GM12878 (cell line): Measurements from ENCODE around the gene CACNA2D2.

Source experiments
- EP300 ChIP-seq, 2 experiments: fragments of 150-350 bp in 1 of 2; IDR thresholded peaks; 2 replicates each; pipeline ENCODE4 v1.6.1; 2011 to 2012; ENCODE audit warnings: low read depth in 2 of 2, low read length in 2 of 2, borderline replicate concordance in 1 of 2, improper control_type of control experiment in 1 of 2, inconsistent platforms in 1 of 2; ENCODE audit not compliant: control insufficient read depth in 1 of 2
- MXI1 ChIP-seq: fragments of 150-350 bp; IDR thresholded peaks from 2 replicates; pipeline ENCODE4 v1.6.1; 2011; ENCODE audit warnings: low read depth, mild to moderate bottlenecking, inconsistent platforms, low read length, improper control_type of control experiment
- POLR2AphosphoS5 ChIP-seq: IDR thresholded peaks from 2 replicates; pipeline ENCODE4 v1.6.1; 2011; ENCODE audit warnings: mild to moderate bottlenecking, low read length, inconsistent platforms
- RAD51 ChIP-seq: fragments of 450-650 bp; IDR thresholded peaks from 2 replicates; pipeline ENCODE4 v1.6.1; 2016; ENCODE audit warnings: moderate library complexity, mild to moderate bottlenecking, inconsistent platforms
- SIN3A ChIP-seq: IDR thresholded peaks from 2 replicates; pipeline ENCODE4 v1.6.1; 2012; ENCODE audit warnings: low read depth, low read length, improper control_type of control experiment
- SPI1 ChIP-seq: IDR thresholded peaks from 2 replicates; pipeline ENCODE4 v1.6.1; 2011; ENCODE audit warnings: low read depth, mild to moderate bottlenecking, low read length, moderate library complexity, borderline replicate concordance; ENCODE audit not compliant: insufficient read depth
- TCF7 ChIP-seq: IDR thresholded peaks from 2 replicates; pipeline ENCODE4 v1.6.1; 2014; ENCODE audit warnings: antibody characterized with exemption, borderline replicate concordance
- TF ChIP-seq, protein P1 (sequence below), 3 experiments: IDR thresholded peaks in 2 of 3; conservative IDR thresholded peaks in 1 of 3; 2 replicates each; pipeline ENCODE4 v1.5.1; 2011; ENCODE audit warnings: low read depth in 3 of 3, low read length in 3 of 3, mild to moderate bottlenecking in 3 of 3, control low read depth in 2 of 3, moderate library complexity in 2 of 3, inconsistent platforms in 1 of 3, mixed read lengths in 1 of 3; ENCODE audit not compliant: control insufficient read depth in 2 of 3, insufficient read depth in 1 of 3; ENCODE audit errors: extremely low read depth in 1 of 3
- TF ChIP-seq, protein P2 (sequence below): IDR thresholded peaks from 2 replicates; pipeline ENCODE4 v1.6.1; 2012; ENCODE audit warnings: mild to moderate bottlenecking, low read depth, low read length

DNA sequence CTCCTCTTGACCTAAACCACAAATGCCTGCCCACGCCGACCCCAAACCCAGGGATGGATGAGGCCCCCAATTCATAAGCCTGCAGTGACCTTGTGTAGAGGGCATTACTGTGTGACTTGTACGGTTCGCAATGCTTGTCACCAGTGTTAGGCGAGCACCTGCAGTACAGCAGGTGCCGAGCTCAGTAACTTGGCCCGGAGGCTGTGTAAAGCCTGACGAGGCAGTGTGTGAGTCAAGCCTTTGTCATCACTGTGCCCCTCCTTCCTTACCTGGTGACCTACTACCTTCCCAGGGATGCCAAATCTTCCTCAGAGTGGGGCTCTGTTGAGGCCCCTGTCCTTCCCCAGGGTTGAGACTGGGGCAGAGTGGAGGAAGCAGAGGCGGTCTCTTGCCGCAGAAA, 106.9 kb downstream of the CACNA2D2 start:
- TF ChIP-seq MXI1, result no peak
- TF ChIP-seq, protein P1, sequence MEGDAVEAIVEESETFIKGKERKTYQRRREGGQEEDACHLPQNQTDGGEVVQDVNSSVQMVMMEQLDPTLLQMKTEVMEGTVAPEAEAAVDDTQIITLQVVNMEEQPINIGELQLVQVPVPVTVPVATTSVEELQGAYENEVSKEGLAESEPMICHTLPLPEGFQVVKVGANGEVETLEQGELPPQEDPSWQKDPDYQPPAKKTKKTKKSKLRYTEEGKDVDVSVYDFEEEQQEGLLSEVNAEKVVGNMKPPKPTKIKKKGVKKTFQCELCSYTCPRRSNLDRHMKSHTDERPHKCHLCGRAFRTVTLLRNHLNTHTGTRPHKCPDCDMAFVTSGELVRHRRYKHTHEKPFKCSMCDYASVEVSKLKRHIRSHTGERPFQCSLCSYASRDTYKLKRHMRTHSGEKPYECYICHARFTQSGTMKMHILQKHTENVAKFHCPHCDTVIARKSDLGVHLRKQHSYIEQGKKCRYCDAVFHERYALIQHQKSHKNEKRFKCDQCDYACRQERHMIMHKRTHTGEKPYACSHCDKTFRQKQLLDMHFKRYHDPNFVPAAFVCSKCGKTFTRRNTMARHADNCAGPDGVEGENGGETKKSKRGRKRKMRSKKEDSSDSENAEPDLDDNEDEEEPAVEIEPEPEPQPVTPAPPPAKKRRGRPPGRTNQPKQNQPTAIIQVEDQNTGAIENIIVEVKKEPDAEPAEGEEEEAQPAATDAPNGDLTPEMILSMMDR (IDR thresholded peaks at IDR 0.05 in 2 of 3, conservative IDR thresholded peaks at IDR 0.05 in 1 of 3; ENCODE audit: control insufficient read depth in 2 of 3, extremely low read depth in 1 of 3, insufficient read depth in 1 of 3, low read depth in 3 of 3, low read length in 3 of 3), result no peak
- TF ChIP-seq POLR2AphosphoS5, result no peak
- no peak for TF ChIP-seq EP300 (IDR thresholded peaks at IDR 0.05; ENCODE audit: borderline replicate concordance in 1 of 2, control insufficient read depth in 1 of 2, low read depth in 2 of 2, low read length in 2 of 2)
- no peak for TF ChIP-seq RAD51
- no peak for TF ChIP-seq SIN3A
- TF ChIP-seq SPI1, result no peak
- TF ChIP-seq, protein P2, sequence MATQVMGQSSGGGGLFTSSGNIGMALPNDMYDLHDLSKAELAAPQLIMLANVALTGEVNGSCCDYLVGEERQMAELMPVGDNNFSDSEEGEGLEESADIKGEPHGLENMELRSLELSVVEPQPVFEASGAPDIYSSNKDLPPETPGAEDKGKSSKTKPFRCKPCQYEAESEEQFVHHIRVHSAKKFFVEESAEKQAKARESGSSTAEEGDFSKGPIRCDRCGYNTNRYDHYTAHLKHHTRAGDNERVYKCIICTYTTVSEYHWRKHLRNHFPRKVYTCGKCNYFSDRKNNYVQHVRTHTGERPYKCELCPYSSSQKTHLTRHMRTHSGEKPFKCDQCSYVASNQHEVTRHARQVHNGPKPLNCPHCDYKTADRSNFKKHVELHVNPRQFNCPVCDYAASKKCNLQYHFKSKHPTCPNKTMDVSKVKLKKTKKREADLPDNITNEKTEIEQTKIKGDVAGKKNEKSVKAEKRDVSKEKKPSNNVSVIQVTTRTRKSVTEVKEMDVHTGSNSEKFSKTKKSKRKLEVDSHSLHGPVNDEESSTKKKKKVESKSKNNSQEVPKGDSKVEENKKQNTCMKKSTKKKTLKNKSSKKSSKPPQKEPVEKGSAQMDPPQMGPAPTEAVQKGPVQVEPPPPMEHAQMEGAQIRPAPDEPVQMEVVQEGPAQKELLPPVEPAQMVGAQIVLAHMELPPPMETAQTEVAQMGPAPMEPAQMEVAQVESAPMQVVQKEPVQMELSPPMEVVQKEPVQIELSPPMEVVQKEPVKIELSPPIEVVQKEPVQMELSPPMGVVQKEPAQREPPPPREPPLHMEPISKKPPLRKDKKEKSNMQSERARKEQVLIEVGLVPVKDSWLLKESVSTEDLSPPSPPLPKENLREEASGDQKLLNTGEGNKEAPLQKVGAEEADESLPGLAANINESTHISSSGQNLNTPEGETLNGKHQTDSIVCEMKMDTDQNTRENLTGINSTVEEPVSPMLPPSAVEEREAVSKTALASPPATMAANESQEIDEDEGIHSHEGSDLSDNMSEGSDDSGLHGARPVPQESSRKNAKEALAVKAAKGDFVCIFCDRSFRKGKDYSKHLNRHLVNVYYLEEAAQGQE, result no peak
- no peak for TF ChIP-seq TCF7
